GM12872 (cell line): ENCODE data around the gene LNPEP.

Source experiments
- TF ChIP-seq, protein P1 (sequence below): IDR thresholded peaks from 3 replicates; pipeline ENCODE4 v1.5.1; 2011; ENCODE audit warnings: low read depth, mild to moderate bottlenecking, low read length, moderate library complexity; ENCODE audit not compliant: insufficient read depth

The LNPEP gene

DNA sequence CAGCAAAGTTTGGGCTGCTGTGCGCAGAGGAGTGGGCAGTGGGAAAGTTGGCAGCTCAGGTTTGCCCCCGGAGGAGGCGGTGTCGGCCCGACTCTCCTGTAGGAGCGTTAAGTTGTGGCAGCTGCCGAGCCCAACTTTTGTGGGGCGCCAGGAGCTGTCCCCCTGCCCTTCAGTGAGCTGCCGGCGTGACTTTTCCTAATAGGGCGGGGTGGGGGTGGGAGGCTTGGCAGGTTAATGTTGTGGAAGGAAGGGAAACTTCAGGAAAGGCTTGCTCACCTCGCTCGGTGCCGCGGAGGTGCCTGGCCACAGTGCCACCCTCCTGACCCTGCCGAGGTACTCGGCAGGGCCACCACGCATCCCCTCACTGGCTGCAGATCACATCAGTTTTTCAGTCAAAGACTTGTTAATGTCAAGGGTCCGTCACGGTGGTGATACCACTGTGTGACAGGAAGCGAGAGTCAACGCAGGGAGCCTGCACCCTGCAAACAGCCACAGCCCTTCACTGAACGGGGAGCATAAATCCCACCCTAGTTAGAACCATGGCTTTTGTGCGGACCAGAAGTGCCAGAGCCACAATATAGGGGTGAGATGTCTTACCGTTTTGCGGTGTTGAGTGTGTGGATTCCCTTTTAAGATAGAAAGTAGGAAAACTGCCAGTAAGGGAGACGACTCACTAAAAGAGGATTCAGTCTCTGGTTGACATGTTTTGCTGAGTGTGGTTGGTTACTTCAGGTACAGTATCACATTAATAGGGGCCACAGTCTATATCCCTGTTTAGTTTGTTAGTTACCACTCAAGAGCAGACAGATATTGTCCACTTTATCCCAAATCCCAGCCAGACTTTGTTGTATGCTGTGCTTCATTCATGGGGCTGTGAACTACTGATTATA is 796 bp downstream of the LNPEP start:
- TF ChIP-seq, protein P1, sequence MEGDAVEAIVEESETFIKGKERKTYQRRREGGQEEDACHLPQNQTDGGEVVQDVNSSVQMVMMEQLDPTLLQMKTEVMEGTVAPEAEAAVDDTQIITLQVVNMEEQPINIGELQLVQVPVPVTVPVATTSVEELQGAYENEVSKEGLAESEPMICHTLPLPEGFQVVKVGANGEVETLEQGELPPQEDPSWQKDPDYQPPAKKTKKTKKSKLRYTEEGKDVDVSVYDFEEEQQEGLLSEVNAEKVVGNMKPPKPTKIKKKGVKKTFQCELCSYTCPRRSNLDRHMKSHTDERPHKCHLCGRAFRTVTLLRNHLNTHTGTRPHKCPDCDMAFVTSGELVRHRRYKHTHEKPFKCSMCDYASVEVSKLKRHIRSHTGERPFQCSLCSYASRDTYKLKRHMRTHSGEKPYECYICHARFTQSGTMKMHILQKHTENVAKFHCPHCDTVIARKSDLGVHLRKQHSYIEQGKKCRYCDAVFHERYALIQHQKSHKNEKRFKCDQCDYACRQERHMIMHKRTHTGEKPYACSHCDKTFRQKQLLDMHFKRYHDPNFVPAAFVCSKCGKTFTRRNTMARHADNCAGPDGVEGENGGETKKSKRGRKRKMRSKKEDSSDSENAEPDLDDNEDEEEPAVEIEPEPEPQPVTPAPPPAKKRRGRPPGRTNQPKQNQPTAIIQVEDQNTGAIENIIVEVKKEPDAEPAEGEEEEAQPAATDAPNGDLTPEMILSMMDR = no peak

DNA sequence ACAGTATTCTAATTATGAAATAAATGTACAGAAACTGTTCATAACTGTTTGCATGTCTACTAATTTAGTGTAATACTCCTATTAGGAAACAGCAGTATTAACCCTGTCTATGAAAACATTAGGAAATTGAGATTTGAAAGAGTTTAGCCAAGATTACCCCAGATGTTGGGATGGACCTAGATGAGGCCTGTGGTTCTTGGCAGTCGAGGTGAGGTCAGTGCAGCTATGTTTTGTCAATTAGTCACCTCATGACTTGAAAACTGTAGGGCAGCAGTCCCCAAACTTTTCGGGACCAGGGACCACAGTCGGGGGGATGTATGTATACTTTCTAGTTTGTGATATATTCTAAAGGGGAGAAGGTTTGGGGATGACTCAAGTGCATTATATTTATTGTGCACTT is 4.7 kb downstream of the LNPEP start:
- TF ChIP-seq, protein P1 = no peak

DNA sequence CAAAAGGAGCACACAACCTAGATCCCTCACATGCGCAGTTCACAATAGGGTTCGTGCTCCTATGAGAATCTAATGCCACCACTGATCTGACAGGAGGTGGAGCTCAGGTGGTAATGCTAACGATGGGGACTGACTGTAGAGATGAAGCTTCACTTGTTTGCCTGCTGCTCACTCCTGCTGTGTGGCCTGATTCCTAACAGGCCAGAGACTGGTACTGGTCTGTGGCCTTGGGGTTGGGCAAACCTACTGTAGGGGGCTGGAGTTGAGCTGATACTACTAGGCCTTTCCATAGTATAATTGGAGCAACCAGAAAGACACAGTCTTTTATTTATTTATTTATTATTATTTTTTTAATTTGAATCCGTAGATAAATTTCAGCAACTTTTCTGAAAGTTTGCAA is 5.3 kb downstream of the LNPEP start:
- TF ChIP-seq, protein P1 = no peak

DNA sequence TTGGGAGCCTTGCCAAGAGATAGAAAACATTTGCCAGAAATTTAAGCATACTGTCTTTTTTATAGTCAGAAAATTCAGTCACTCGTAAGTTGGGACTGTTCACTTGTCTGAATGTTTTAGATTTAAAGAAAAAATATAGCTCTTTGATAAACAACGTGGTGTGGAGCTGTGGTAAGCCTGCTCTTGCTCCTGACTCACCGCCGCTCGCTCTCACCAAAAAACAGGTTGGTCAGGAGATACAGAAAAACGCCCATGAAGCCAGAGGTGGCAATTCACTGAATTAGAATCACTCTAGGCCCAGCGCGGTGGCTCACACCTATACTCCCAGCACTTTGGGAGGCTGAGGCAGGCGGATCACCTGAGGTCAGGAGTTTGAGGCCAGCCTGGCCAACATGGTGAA is 6.2 kb downstream of the LNPEP start:
- TF ChIP-seq, protein P1 = no peak

DNA sequence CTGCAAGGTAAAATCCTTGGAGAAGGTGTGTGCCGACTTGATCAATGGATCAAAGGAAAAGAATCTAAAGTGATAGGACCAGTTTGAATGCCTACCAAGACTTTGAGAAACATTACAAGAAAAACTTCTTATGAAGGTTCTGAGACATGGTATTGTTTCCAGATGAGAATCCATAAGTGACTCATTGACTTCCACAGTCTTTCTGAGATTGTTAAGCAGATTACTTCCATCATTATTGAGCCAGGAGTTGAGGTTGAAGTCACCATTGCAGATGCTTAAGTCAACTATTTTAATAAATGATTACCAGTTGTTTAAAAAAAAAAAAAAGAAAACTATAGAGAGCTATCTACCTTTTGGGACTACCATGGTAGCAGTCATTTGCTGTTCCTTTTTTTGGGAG is 7.0 kb downstream of the LNPEP start:
- TF ChIP-seq, protein P1 = no peak

DNA sequence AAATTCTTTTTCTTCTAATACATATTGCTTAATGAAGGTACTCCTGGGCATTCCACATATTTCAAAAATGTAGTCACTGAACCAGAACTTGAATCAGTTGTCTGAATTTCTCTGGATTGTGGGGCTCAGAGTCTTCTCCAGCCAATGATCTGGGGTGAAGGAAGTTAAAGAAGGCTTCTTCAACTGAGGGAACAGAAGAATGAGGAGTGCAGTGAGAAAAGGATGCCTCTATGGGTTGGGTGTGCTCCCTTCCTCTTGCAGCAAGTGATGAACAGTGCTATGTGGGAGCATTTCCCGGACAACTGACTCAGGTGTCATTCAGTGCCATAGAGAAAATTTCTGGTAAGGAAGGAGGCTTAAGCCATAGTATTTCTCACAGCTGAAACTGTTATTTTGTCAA is 7.9 kb downstream of the LNPEP start:
- TF ChIP-seq, protein P1 = no peak

DNA sequence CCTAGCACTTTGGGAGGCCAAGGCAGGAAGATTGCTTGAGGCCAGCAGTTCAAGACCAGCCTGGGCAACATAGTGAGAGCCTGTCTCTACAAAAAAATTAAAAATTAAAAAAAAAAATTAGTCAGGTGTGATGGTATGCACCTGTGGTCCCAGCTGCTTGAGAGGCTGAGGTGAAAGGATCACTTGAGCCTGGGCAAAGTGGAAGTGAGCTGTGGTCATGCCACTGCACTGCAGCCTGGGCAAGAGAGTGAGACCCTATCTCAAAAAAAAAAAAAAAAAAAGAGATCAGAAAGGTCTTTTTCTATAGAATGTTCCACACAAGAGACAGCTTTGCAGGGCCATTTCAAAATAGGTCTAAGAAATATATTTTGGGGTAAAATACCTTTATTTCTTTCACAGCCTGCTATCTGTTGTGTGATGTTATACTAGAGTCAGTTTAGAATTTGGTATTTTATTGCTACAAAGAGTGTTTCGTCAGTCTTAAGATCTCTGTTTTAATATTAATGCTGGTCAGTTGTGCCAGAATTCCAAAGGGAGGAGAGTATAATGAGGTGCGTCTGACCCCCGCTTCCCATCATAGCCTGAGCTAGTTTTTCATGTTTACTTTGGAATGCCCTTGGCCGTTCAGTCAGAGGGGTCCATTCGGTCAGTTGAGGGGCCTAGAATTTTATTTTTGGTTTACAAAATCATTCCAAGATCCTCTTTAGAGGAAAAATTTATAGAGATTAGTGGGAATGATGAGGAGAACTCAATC is 9.4 kb downstream of the LNPEP start:
- TF ChIP-seq, protein P1 = no peak
